ENCODE data around the gene MED27. TPM values are rescaled to one million over a fixed set of nuclear protein-coding genes. Genes with fewer than 3 reads are reported as not detected.

Gene MED27
- total and polyA plus RNA-seq, 2 donors (not counting 1 experiment from before 2014, with no cell fraction given): 13.4 to 44.7 TPM

DNA sequence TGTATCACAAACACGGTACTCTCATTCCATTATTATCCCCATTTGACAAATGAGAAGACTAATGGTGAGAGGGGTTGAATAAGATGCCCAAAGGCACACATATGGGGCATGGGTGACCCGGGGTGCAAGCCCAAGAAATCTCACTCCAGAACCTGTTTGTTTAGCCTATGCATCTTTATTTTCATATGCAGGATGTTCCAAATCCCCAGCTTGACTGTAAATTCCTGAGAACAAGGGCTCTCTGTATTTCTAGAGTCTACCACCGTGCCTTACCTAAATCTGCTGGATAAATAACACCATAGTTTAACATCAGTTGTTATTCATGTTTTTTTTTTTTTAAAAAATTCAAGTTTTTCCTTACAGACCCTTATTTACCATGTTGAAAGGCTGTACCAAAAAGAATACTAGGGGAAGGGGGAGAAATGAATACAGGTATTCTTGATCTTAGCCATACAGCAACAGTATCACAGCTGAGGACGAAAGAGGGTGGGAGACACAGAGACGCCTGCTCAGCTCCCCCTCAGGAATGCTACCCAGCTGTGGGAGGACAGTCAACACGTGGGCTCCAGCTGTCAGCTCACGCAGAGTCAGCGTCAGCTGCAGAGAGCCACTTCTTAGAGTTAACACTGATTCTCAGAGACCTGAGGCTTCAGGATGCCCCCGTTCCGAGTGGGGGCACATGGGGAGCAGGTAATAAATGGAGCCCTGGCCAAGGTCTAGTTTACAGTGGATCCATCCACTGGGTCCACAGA is 86.6 kb downstream of the MED27 start:
- no peak overlapping the region for H2AFZ ChIP-seq (ENCODE audit: low read length)
- TF ChIP-seq, protein P1, sequence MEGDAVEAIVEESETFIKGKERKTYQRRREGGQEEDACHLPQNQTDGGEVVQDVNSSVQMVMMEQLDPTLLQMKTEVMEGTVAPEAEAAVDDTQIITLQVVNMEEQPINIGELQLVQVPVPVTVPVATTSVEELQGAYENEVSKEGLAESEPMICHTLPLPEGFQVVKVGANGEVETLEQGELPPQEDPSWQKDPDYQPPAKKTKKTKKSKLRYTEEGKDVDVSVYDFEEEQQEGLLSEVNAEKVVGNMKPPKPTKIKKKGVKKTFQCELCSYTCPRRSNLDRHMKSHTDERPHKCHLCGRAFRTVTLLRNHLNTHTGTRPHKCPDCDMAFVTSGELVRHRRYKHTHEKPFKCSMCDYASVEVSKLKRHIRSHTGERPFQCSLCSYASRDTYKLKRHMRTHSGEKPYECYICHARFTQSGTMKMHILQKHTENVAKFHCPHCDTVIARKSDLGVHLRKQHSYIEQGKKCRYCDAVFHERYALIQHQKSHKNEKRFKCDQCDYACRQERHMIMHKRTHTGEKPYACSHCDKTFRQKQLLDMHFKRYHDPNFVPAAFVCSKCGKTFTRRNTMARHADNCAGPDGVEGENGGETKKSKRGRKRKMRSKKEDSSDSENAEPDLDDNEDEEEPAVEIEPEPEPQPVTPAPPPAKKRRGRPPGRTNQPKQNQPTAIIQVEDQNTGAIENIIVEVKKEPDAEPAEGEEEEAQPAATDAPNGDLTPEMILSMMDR (conservative IDR thresholded peaks at IDR 0.05 in 1 of 2, IDR thresholded peaks at IDR 0.05 in 1 of 2; ENCODE audit: low read depth in 1 of 2, low read length in 2 of 2): no peak
- TF ChIP-seq EZH2 (IDR thresholded peaks at IDR 0.05; ENCODE audit: low read length, missing control alignments): no peak
- H3K9ac ChIP-seq (ENCODE audit: insufficient read depth, low read length): no peak overlapping the region
- H3K27me3 ChIP-seq (ENCODE audit: control insufficient read depth, insufficient read depth, low read length): no peaks in the 10 kb centered on the region
- H3K4me2 ChIP-seq (ENCODE audit: extremely low read depth, insufficient read depth, low read length): no peak overlapping the region
- peaks cover 12% of the 10 kb centered on the region for H3K4me1 ChIP-seq (ENCODE audit: control insufficient read depth, extremely low read depth, insufficient read depth, low read length)
- peaks cover 2% of the 10 kb centered on the region for H3K79me2 ChIP-seq (ENCODE audit: control insufficient read depth, insufficient read depth, low read length)
- no peak for DNase-seq (ENCODE audit: low read depth in 2 of 2)
- H3K9me3 ChIP-seq (ENCODE audit: control insufficient read depth, insufficient read depth, low read depth, low read length): no peaks in the 10 kb centered on the region
- no peaks in the 10 kb centered on the region for H4K20me1 ChIP-seq (ENCODE audit: control insufficient read depth, extremely low read depth, insufficient read depth, low read length)
- H3K4me3 ChIP-seq (replicated peaks in 1 of 4; ENCODE audit: control extremely low read depth in 1 of 4, insufficient read depth in 1 of 4, low read depth in 3 of 4, low read length in 4 of 4): no peak overlapping the region
- no peak overlapping the region for H3K27ac ChIP-seq (ENCODE audit: insufficient read depth, low read length)
- H3K36me3 ChIP-seq (ENCODE audit: control insufficient read depth, insufficient read depth, low read length): no peaks in the 10 kb centered on the region

DNA sequence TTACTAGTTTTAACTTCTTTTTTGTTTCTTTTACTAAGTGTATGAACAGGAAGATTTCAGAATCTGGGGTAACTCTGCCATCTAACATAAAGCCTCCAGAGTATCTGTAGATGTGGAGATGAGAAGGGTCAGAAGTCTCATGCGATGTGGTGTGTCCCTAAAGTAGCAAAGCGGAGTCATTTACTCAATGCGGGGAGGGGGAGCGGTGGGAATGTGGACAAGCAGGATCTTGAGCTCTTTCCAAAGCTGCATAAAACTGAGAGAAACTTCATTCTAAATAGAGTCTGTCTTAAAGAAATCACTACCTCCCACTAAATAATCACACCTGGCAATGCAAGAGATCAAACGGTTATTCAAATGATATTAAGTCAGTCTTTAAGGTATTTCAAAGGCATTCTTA is 92.4 kb downstream of the MED27 start:
- no peak overlapping the region for H3K4me3 ChIP-seq (replicated peaks in 1 of 4; ENCODE audit: control extremely low read depth in 1 of 4, insufficient read depth in 1 of 4, low read depth in 3 of 4, low read length in 4 of 4)
- H3K9ac ChIP-seq (ENCODE audit: insufficient read depth, low read length): no peak overlapping the region
- DNase-seq (ENCODE audit: low read depth in 2 of 2): no peak
- no peak for TF ChIP-seq EZH2 (IDR thresholded peaks at IDR 0.05; ENCODE audit: low read length, missing control alignments)
- TF ChIP-seq, protein P1 (conservative IDR thresholded peaks at IDR 0.05 in 1 of 2, IDR thresholded peaks at IDR 0.05 in 1 of 2; ENCODE audit: low read depth in 1 of 2, low read length in 2 of 2): no peak
- no peak overlapping the region for H3K27ac ChIP-seq (ENCODE audit: insufficient read depth, low read length)
- no peaks in the 10 kb centered on the region for H3K9me3 ChIP-seq (ENCODE audit: control insufficient read depth, insufficient read depth, low read depth, low read length)
- H3K36me3 ChIP-seq (ENCODE audit: control insufficient read depth, insufficient read depth, low read length): no peaks in the 10 kb centered on the region
- no peak overlapping the region for H2AFZ ChIP-seq (ENCODE audit: low read length)
- no peaks in the 10 kb centered on the region for H3K79me2 ChIP-seq (ENCODE audit: control insufficient read depth, insufficient read depth, low read length)
- no peaks in the 10 kb centered on the region for H3K27me3 ChIP-seq (ENCODE audit: control insufficient read depth, insufficient read depth, low read length)
- H3K4me1 ChIP-seq (ENCODE audit: control insufficient read depth, extremely low read depth, insufficient read depth, low read length): peaks cover 4% of the 10 kb centered on the region
- no peaks in the 10 kb centered on the region for H4K20me1 ChIP-seq (ENCODE audit: control insufficient read depth, extremely low read depth, insufficient read depth, low read length)
- H3K4me2 ChIP-seq (ENCODE audit: extremely low read depth, insufficient read depth, low read length): no peak overlapping the region

DNA sequence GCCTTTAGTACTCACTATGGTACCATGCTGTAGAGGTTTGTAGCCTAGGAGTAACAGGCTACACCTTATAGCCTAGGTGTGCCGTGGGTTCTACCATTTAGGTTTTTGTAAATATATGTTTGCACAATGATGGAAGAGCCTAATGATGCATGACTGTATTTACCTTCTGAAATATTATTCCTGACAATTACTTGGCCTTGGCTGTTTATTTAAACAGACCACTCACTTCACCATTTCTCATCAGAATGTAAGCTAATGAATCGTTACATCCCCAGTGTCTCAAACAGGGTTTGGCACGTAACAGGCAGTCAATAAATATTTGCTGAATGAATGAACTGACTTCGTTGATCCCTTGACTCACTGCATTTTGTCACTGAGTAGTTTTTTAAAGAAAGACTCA is 93.1 kb downstream of the MED27 start:
- H3K79me2 ChIP-seq (ENCODE audit: control insufficient read depth, insufficient read depth, low read length): no peaks in the 10 kb centered on the region
- no peaks in the 10 kb centered on the region for H4K20me1 ChIP-seq (ENCODE audit: control insufficient read depth, extremely low read depth, insufficient read depth, low read length)
- no peak overlapping the region for H3K4me3 ChIP-seq (replicated peaks in 1 of 4; ENCODE audit: control extremely low read depth in 1 of 4, insufficient read depth in 1 of 4, low read depth in 3 of 4, low read length in 4 of 4)
- H3K27me3 ChIP-seq (ENCODE audit: control insufficient read depth, insufficient read depth, low read length): no peaks in the 10 kb centered on the region
- no peak overlapping the region for H3K27ac ChIP-seq (ENCODE audit: insufficient read depth, low read length)
- DNase-seq (ENCODE audit: low read depth in 2 of 2): peak in 1 of 2 donors; percentile 23
- H3K9ac ChIP-seq (ENCODE audit: insufficient read depth, low read length): no peak overlapping the region
- H3K36me3 ChIP-seq (ENCODE audit: control insufficient read depth, insufficient read depth, low read length): no peaks in the 10 kb centered on the region
- peaks cover 6% of the 10 kb centered on the region for H3K4me1 ChIP-seq (ENCODE audit: control insufficient read depth, extremely low read depth, insufficient read depth, low read length)
- no peak overlapping the region for H3K4me2 ChIP-seq (ENCODE audit: extremely low read depth, insufficient read depth, low read length)
- H2AFZ ChIP-seq (ENCODE audit: low read length): no peak overlapping the region
- TF ChIP-seq, protein P1 (conservative IDR thresholded peaks at IDR 0.05 in 1 of 2, IDR thresholded peaks at IDR 0.05 in 1 of 2; ENCODE audit: low read depth in 1 of 2, low read length in 2 of 2): no peak
- H3K9me3 ChIP-seq (ENCODE audit: control insufficient read depth, insufficient read depth, low read depth, low read length): no peaks in the 10 kb centered on the region
